ENCODE data around the gene FAM217B.

Gene FAM217B

DNA sequence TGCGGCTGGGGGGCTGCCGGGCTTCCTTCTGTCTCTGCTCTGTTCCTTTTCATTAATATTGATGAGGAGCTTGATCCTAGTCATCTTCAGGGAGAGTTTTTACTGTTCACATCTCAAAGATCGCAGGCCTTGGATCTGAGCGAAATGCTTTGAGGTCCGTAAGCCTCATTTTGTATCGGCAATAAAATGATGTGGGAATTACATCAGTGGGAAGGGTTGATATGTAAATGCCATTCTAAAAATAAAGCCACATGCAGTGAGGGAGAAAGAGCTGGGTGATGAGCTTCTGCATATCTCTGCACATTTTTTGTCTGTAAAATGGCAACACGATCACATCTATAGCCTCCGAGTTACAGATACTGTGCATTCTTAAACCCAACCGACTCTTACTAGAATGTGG, 42.9 kb downstream of the FAM217B start:
- no peak for DNase-seq

DNA sequence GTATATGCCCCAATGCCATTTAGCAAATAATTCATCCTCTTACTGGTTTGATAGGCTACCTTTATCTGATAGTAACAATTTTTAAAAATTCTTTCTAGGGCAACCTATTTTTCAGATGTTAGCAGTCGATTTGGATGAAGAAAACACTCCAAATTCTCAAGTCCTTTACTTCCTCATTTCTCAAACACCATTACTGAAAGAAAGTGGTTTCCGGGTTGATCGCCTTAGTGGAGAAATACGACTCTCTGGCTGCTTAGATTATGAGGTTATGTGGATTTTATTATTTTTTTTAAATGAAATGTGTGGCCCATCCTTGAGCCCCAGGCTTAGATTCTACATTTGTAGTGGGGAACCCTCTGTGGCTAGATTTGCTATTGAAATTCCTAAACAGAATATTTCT, 44.4 kb downstream of the FAM217B start:
- DNase-seq, result peak; percentile 50

DNA sequence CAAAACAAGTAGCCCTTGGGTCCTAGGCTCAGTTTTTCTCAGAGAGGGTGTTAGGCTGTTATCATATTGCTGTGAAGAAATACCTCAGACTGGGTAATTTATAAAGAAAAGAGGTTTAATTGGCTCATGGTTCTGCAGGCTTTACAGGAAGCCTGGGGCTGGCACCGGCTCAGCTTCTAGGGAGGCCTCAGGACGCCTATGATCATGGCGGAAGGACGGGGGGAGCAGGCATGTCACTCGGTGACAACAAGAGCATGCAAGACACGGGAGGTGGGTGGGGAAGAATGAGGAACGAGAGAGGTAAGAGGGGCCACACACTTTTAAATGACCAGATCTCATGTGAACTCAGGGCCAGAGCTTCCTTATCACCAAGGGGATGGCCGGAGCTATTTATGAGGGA, 45.0 kb downstream of the FAM217B start:
- DNase-seq, result no peak

DNA sequence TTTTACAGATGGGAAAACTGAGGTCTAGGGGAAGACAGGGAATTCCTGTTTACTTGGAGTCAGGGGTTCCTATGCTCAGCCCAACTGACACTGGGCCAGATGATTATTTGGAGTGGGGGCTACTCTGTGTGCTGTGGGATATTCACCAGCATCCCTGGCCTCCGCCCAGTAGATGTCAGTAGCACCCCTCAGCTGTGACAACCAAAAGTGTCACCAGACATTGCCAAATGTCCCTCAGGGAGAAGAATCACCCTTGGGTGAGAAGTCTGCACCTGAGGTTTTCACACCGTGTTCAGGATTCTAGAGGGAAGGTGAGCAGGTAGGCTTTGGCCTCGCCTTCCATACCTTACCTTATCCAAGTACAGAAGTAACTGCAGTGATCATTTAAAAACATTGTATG, 45.7 kb downstream of the FAM217B start:
- peak; percentile 14 for DNase-seq

DNA sequence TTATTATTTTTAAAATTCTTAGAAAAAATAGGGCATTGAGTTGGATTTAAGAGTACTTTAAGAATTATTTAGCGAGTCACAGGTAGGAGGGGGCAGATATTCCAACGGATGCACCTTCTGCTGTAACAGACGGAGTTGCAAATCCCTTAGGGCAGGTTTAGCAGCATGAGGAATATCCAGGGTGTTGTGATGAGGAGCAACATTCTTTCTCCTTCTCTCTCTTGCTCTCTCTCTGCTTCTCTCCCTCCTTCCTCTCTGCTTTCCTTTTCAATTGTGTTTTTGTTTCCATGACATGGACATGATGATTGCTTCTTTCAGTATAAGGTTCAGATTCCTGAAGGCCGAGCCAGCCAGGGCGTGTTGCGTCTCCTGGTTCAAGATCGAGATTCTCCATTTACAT, 46.9 kb downstream of the FAM217B start:
- DNase-seq, result no peak

DNA sequence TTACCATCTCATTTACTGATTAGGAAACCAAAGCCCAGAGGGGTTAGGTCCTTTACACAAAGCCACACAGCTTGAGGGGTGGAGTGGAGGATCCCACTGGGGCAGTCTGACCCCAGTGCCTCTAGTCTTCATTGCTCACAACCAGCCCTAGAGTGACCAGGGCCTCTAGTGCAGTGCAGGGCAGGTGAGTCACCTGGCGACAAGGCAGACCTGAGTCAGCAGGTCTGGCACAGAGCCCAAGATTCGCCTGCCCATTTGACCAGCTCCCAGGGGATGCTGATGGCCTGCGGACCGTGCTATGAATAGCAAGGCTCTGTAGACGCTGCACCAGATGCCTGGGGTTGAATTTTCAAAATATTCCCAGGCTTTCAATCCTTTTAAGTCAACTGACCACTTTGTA, 48.0 kb downstream of the FAM217B start:
- DNase-seq, result no peak

DNA sequence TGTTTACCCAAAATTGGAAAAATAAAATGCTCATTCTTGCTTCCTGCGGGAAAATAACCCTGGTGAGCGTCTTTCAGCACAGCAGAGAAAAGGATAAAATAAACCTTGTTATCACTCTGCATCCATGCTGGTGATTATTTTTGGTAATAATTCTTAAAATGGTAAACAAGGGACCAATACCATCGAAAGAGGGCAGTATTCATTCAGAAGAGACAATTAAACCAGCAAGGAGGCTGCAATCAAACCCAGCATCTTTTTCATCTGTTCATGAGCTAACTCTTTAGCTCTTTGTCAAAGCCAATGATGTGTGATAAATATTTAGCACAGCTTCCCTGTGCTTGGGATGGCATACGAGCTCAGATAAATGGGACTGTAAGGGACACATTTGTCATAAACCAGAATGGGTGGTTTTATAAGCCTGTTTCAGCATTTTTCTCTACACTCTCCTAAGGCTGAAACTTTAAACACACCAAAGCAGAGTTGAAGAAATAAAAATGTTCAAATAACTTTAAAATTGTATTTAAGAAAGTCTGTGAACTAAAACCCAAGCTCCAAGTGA, 52.4 kb downstream of the FAM217B start:
- DNase-seq, result peak; percentile 20

DNA sequence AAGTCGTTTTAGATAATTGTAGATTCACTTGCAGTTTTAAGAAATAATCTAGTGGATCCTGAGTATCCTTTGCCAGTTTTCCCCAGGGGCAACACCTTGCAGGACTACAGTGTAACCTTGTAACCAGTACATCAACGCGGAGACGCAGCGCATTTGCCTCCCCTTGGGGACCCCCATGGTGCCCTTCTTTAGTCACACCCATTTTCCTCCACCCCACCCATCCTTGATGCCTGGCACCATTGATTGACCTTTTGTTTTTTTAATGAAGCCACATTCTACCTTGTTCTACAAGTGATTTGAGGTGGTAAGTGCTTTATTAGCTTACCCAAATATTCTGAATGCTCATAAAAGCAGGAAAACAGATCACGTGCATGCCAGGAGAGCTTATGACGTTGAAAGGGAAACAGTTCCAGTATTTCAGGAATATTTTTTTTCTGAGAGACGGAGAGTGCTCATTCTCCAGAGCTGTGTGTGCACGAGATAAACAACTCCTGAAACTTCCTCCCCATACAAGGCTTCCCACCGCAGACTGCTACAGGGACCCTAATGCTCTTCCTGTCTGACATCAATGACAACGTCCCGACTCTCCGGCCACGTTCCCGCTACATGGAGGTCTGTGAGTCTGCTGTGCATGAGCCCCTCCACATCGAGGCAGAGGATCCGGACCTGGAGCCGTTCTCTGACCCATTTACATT, 53.7 kb downstream of the FAM217B start:
- no peak for DNase-seq

DNA sequence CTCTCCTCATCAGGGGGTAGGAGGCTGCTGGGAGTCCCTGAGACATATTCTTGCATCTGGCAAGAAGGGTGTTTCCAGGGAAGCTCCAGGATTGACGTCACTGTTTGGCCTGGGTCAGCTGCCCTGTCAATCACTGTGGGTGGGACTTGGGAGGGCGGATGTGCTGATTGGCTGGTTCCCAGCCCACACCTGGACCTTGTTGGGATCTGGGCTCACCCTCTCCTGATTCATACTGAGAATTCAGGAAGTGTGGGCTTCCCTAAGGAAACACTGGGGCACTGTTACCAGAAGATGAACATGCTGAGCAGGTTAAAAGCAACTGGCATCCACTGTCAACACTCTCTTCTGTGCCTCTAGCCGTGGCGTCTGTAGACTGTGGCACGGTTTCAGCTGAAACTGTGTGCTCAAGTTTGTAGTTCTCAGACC, 54.5 kb downstream of the FAM217B start:
- DNase-seq, result no peak

DNA sequence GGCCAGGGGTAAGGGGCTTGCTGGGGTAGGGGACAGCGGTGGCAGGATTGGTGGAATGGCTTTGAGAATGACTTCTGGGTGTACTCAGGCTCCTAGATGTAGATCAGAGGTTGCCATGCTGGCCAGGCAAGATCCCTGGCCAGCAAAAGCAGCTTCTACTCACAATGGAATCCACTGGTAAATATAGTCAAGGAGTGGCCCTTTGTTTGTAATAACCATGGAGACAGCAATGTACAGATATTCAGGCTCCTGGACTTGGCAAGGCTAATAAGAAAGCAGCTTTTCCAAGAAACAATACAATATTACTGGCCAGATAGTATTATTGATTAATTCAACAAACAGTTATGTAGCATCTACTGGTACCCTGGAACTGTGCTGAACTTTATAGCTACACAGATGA, 55.9 kb downstream of the FAM217B start:
- no peak for DNase-seq

DNA sequence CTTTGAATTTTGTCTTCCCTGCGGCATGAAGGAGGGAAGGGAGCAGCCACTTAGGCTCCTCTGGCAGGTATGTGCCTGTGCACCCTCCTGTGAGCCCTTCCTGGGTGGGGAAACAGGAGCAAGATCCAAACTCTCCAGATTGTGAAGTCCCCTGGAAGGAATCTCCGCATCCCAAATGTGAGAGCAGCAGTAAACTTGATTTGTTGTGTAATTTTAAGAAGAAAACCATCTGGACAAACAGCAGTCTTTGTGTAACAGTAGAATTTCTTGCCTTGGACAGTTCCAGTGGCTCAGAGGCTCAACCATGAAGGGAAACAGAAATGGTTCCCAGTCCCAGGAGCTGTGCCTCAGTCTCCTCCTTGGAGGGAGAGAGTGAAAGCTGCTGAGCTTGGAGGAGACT, 57.7 kb downstream of the FAM217B start:
- no peak for DNase-seq
